Spleen (tissue), 11 donors: ENCODE data around the gene CCDC88C. TPM values are rescaled to one million over a fixed set of nuclear protein-coding genes. Genes with fewer than 3 reads are reported as not detected.

ENCODE experiments used
- DNase-seq: peaks from one replicate; pipeline ENCODE4 v3.0.0-alpha.2; 2020
- H3K27ac ChIP-seq, 8 donors: fragments of 200-600 bp; sonication (generic) in 7 of 8; 1 replicate in 4 of 8; 2 replicates in 4 of 8; pipeline versions ENCODE4 v1.5.0 to v1.8.0; 2016 to 2021; ENCODE audit warnings: inconsistent platforms in 4 of 8, mild to moderate bottlenecking in 4 of 8, moderate library complexity in 1 of 8
- H3K27me3 ChIP-seq, 7 donors: fragments of 200-600 bp; sonication (generic) in 6 of 7; replicated peaks in 1 of 7; 1 replicate in 4 of 7; 2 replicates in 3 of 7; pipeline versions ENCODE4 v1.5.0 to v1.8.0; 2016 to 2021; ENCODE audit warnings: inconsistent platforms in 3 of 7, mild to moderate bottlenecking in 1 of 7
- H3K36me3 ChIP-seq, 6 donors: fragments of 200-600 bp; sonication (generic) in 5 of 6; 1 replicate in 4 of 6; 2 replicates in 2 of 6; pipeline versions ENCODE4 v1.5.0 to v1.8.0; 2016 to 2021; ENCODE audit warnings: inconsistent platforms in 2 of 6
- H3K4me1 ChIP-seq, 6 donors: fragments of 200-600 bp; sonication (generic) in 5 of 6; 1 replicate in 3 of 6; 2 replicates in 3 of 6; pipeline versions ENCODE4 v1.5.0 to v1.8.0; 2016 to 2021; ENCODE audit warnings: inconsistent platforms in 3 of 6
- H3K4me3 ChIP-seq, 8 donors: fragments of 200-600 bp; sonication (generic) in 7 of 8; 1 replicate in 4 of 8; 2 replicates in 4 of 8; pipeline versions ENCODE4 v1.5.0 to v1.8.0; 2016 to 2021; ENCODE audit warnings: inconsistent platforms in 4 of 8, mild to moderate bottlenecking in 4 of 8, moderate library complexity in 2 of 8
- H3K9me3 ChIP-seq, 8 donors: fragments of 200-600 bp; sonication (generic) in 7 of 8; 1 replicate in 4 of 8; 2 replicates in 4 of 8; pipeline versions ENCODE4 v1.5.0 to v1.8.0; 2016 to 2021; ENCODE audit warnings: inconsistent platforms in 4 of 8
- CTCF ChIP-seq, 11 experiments: fragments of 200-600 bp in 7 of 11; fragments of 450-650 bp in 4 of 11; sonication (generic) in 4 of 11; IDR thresholded peaks in 8 of 11; conservative IDR thresholded peaks in 3 of 11; 1 replicate in 7 of 11; 2 replicates in 4 of 11; pipeline versions ENCODE4 v1.4.0 to v1.8.0; 2016 to 2021; ENCODE audit warnings: antibody characterized with exemption in 11 of 11, inconsistent platforms in 4 of 11, mild to moderate bottlenecking in 1 of 11
- POLR2A ChIP-seq, 3 donors: fragments of 450-650 bp; IDR thresholded peaks; one replicate each; pipeline ENCODE4 v1.5.1; 2017; ENCODE audit warnings: antibody characterized with exemption in 3 of 3, mild to moderate bottlenecking in 1 of 3
- POLR2AphosphoS5 ChIP-seq, 3 donors: sonication (generic); formaldehyde crosslinking; IDR thresholded peaks; one replicate each; pipeline ENCODE4 v1.5.1; 2017; ENCODE audit warnings: antibody characterized with exemption in 3 of 3
- WGBS, 5 donors: extraction: QIAGEN DNeasy Blood & Tissue Kit in 3 of 5; methylation state at CpG; one replicate each; pipeline versions ENCODE4 v1.1.5 to v1.1.7; 2013 to 2018; 5-methylcytosine and 5-hydroxymethylcytosine counted together
- intact Hi-C: fragments of 100-400 bp; cut with DNase I; formaldehyde crosslinking; loops from one replicate; pipeline ENCODE4 v1.15.0; 2023; ENCODE audit warnings: low total_unique reads
- polyA plus RNA-seq, 3 donors: library from polyadenylated mRNA; stranded (reverse); fragments of 200-250 nt; gene quantifications; one replicate each; pipeline ENCODE4 v1.2.1, GENCODE V29; 2013
- total RNA-seq, 7 donors: library from RNA; depleted of rRNA in 3 of 7; stranded (reverse); fragments of >200 nt in 3 of 7; fragmentation: NEBNext Ultra II Directional in 4 of 7; extraction: Animal tissue kit (Norgen Biotek cat#: 25700) in 4 of 7; gene quantifications; one replicate each; pipeline versions ENCODE4 v1.1.0 to v1.2.1, GENCODE V29; 2016 to 2021
- donor health status: healthy with polysubstance abuse.
- donor health status: DM: no; HTN: no; CAD: no; lungs with moderate emphysema.
- donor health status: DM: no; HTN: no; CAD: no.
- donor health status: Bipolar disorder and iron deficiency.
- donor health status: healthy.
- donor health status: DM: no; HTN: no; CAD: no.
- donor health status: DM: yes; HTN: yes; CAD: no.

Gene CCDC88C
- total and polyA plus RNA-seq, 10 donors = 23.2 to 136 (median 101) TPM

GRCh38 chr14:91414475-91414833, 3.2 kb downstream of the CCDC88C start:
- H3K27ac ChIP-seq = peak overlapping the region; percentile 62 to 94 (median 91)
- TF ChIP-seq POLR2A (IDR thresholded peaks at IDR 0.05) (no peak), POLR2AphosphoS5 (IDR thresholded peaks at IDR 0.05) (no peak), CTCF (IDR thresholded peaks at IDR 0.05 in 8 of 11, conservative IDR thresholded peaks at IDR 0.05 in 3 of 11) (no peak)
- no peaks in the 10 kb centered on the region for H3K27me3 ChIP-seq
- no peaks in the 10 kb centered on the region for H3K9me3 ChIP-seq
- no peak for DNase-seq
- 65 to 95% (median 85%) methylated on average over 3 of the region's 3 CpGs for WGBS, 5 donors
- intact Hi-C loops = loop anchor here (10.0 kb wide), 1 partner anchor 50 kb away; no protein-coding TSS in a partner anchor
- peak overlapping the region in 6 of 8 donors; percentile 81 to 97 (median 95) for H3K4me3 ChIP-seq
- H3K36me3 ChIP-seq = peaks cover 0 to 41% (median 0%) of the 10 kb centered on the region in 6 donors
- peaks cover 56 to 95% (median 85%) of the 10 kb centered on the region in 6 donors for H3K4me1 ChIP-seq

GRCh38 chr14:91413547-91414474, 3.8 kb downstream of the CCDC88C start:
- peak overlapping the region in 4 of 8 donors; percentile 81 to 96 (median 94) for H3K4me3 ChIP-seq
- H3K36me3 ChIP-seq = peaks cover 0 to 47% (median 0%) of the 10 kb centered on the region in 6 donors
- TF ChIP-seq CTCF (IDR thresholded peaks at IDR 0.05 in 8 of 11, conservative IDR thresholded peaks at IDR 0.05 in 3 of 11) (no peak), POLR2AphosphoS5 (IDR thresholded peaks at IDR 0.05) (peak in 2 of 3 donors; percentile 30 to 42), POLR2A (IDR thresholded peaks at IDR 0.05) (no peak)
- 70 to 82% (median 77%) methylated on average over 9 to 11 of the region's 11 CpGs for WGBS, 5 donors
- H3K9me3 ChIP-seq = no peaks in the 10 kb centered on the region
- peak overlapping the region; percentile 62 to 94 (median 91) for H3K27ac ChIP-seq
- DNase-seq = peak; percentile 78
- no peaks in the 10 kb centered on the region for H3K27me3 ChIP-seq
- H3K4me1 ChIP-seq = peaks cover 56 to 95% (median 85%) of the 10 kb centered on the region in 6 donors
- intact Hi-C loops = loop anchor here (10.0 kb wide), 1 partner anchor 49 kb away; no protein-coding TSS in a partner anchor

- H3K36me3 ChIP-seq = peaks cover 0 to 54% (median 4%) of the 10 kb centered on the region in 6 donors
- peaks cover 50 to 95% (median 86%) of the 10 kb centered on the region in 6 donors for H3K4me1 ChIP-seq
- 67 to 79% (median 77%) methylated on average over 5 of the region's 5 CpGs for WGBS, 5 donors
- peak overlapping the region in 3 of 8 donors; percentile 81 to 96 (median 92) for H3K4me3 ChIP-seq
- intact Hi-C loops = loop anchor here (10.0 kb wide), 1 partner anchor 48 kb away; no protein-coding TSS in a partner anchor
- TF ChIP-seq POLR2AphosphoS5 (IDR thresholded peaks at IDR 0.05) (peak in 1 of 3 donors; percentile 30), POLR2A (IDR thresholded peaks at IDR 0.05) (no peak)
- peak overlapping the region in 7 of 8 donors; percentile 13 to 94 (median 91) for H3K27ac ChIP-seq
- no peak for DNase-seq
- H3K9me3 ChIP-seq = no peaks in the 10 kb centered on the region
- H3K27me3 ChIP-seq = no peaks in the 10 kb centered on the region
Observed at GRCh38 chr14:91412939-91413338, 4.7 kb downstream of the CCDC88C start.

- Histone ChIP-seq H3K27me3 (no peaks in the 10 kb centered on the region), H3K27ac (peak overlapping the region; percentile 38 to 94 (median 75)), H3K36me3 (peaks cover 0 to 74% (median 12%) of the 10 kb centered on the region in 6 donors), H3K9me3 (no peaks in the 10 kb centered on the region), H3K4me1 (peaks cover 51 to 100% (median 100%) of the 10 kb centered on the region in 6 donors), H3K4me3 (peak overlapping the region in 2 of 8 donors; percentile 13 to 50)
- intact Hi-C loops = loop anchor here (10.0 kb wide), 1 partner anchor 46 kb away; no protein-coding TSS in a partner anchor
- 57 to 63% (median 62%) methylated on average over 12 of the region's 12 CpGs for WGBS, 5 donors
- TF ChIP-seq CTCF (IDR thresholded peaks at IDR 0.05 in 8 of 11, conservative IDR thresholded peaks at IDR 0.05 in 3 of 11) (no peak), POLR2AphosphoS5 (IDR thresholded peaks at IDR 0.05) (peak in 1 of 3 donors; percentile 64)
- DNase-seq = peak; percentile 40
Observed at GRCh38 chr14:91410771-91411536, 6.7 kb downstream of the CCDC88C start.
